ENCODE measurements around the gene GFPT2.

- TF ChIP-seq CTCF (IDR thresholded peaks at IDR 0.05) (no peak), POLR2A (IDR thresholded peaks at IDR 0.05) (no peak)
Measured at GRCh38 chr5:180306796-180307195, 46.3 kb downstream of the GFPT2 start.
